K562 (cell line): ENCODE data around the gene PTRH2. TPM values are rescaled to one million over a fixed set of nuclear protein-coding genes. Genes with fewer than 3 reads are reported as not detected.

Experiments used
- CBX2 ChIP-seq: fragments of 200-600 bp; sonication (generic); IDR thresholded peaks from one replicate; pipeline ENCODE4 v1.6.1; 2012; ENCODE audit warnings: mild to moderate bottlenecking, low read length, inconsistent platforms; ENCODE audit not compliant: insufficient read depth, poor library complexity, severe bottlenecking
- CCAR2 ChIP-seq: fragments of 200-400 bp; formaldehyde crosslinking; IDR thresholded peaks from 2 replicates; pipeline ENCODE4 v1.6.1; 2017; ENCODE audit warnings: mild to moderate bottlenecking, low read depth, low read length
- CHD1 ChIP-seq: fragments of 200-600 bp; sonication (generic); IDR thresholded peaks from one replicate; pipeline ENCODE4 v1.6.1; 2012; ENCODE audit warnings: mild to moderate bottlenecking, moderate library complexity, low read length, inconsistent platforms
- ELF1 ChIP-seq: fragments of 200-800 bp; sonication (Bioruptor generic); IDR thresholded peaks from 2 replicates; pipeline ENCODE4 v1.6.1; 2016; ENCODE audit warnings: missing genetic modification characterization, missing compliant biosample characterization
- FOS ChIP-seq: IDR thresholded peaks from 3 replicates; pipeline ENCODE4 v1.6.1; 2011; ENCODE audit not compliant: insufficient read length; ENCODE audit errors: extremely low read depth
- HMG20B ChIP-seq: fragments of 250-450 bp; sonication (Bioruptor Pico); IDR thresholded peaks from 2 replicates; pipeline ENCODE4 v1.5.0; 2021; ENCODE audit warnings: mild to moderate bottlenecking
- L3MBTL2 ChIP-seq: fragments of 450-650 bp; IDR thresholded peaks from 2 replicates; pipeline ENCODE4 v1.6.1; 2016; ENCODE audit warnings: mild to moderate bottlenecking, moderate library complexity
- MEF2A ChIP-seq: IDR thresholded peaks from 2 replicates; pipeline ENCODE4 v1.6.1; 2011; ENCODE audit warnings: low read depth, mild to moderate bottlenecking, low read length, moderate library complexity; ENCODE audit not compliant: control insufficient read depth
- NCOA4 ChIP-seq: fragments of 450-650 bp; IDR thresholded peaks from 2 replicates; pipeline ENCODE4 v1.6.1; 2018; ENCODE audit warnings: mild to moderate bottlenecking; ENCODE audit not compliant: partially characterized antibody
- NR2C2 ChIP-seq, 2 experiments: fragments of 200-800 bp in 1 of 2; sonication (Bioruptor generic) in 1 of 2; sonication (generic) in 1 of 2; formaldehyde crosslinking in 1 of 2; IDR thresholded peaks; 2 replicates each; pipeline versions ENCODE4 v1.6.1 to v1.8.0; 2016 to 2022; ENCODE audit warnings: mild to moderate bottlenecking in 1 of 2, missing compliant biosample characterization in 1 of 2, missing genetic modification characterization in 1 of 2, missing genetic modification reagents in 1 of 2
- PHTF2 ChIP-seq: fragments of 250-450 bp; sonication (Bioruptor Pico); IDR thresholded peaks from 2 replicates; pipeline ENCODE4 v1.5.0; 2021; ENCODE audit warnings: mild to moderate bottlenecking
- POLR2B ChIP-seq: fragments of 450-650 bp; IDR thresholded peaks from 2 replicates; pipeline ENCODE4 v1.6.1; 2018; ENCODE audit warnings: low read depth; ENCODE audit not compliant: partially characterized antibody
- POU5F1 ChIP-seq: fragments of 150-350 bp; IDR thresholded peaks from 2 replicates; pipeline ENCODE4 v1.6.1; 2014; ENCODE audit warnings: borderline replicate concordance, low read length, low read depth, mild to moderate bottlenecking; ENCODE audit not compliant: partially characterized antibody
- RBFOX2 ChIP-seq: fragments of 200-400 bp; formaldehyde crosslinking; IDR thresholded peaks from 2 replicates; pipeline ENCODE4 v1.6.1; 2017; ENCODE audit warnings: low read depth, mild to moderate bottlenecking, low read length, moderate library complexity
- RHOXF2B ChIP-seq: fragments of 250-450 bp; sonication (Bioruptor Pico); conservative IDR thresholded peaks from 2 replicates; pipeline ENCODE4 v1.5.1; 2021
- SIN3A ChIP-seq, 2 experiments: fragments of 150-350 bp in 1 of 2; IDR thresholded peaks; 2 replicates each; pipeline ENCODE4 v1.6.1; 2011 to 2016; ENCODE audit warnings: borderline replicate concordance in 2 of 2, low read depth in 2 of 2, low read length in 2 of 2, mild to moderate bottlenecking in 2 of 2, moderate library complexity in 2 of 2; ENCODE audit not compliant: control insufficient read depth in 1 of 2
- SPI1 ChIP-seq: IDR thresholded peaks from 2 replicates; pipeline ENCODE4 v1.6.1; 2011; ENCODE audit warnings: low read depth, low read length, control low read depth, borderline replicate concordance
- SRSF3 ChIP-seq: fragments of 200-400 bp; formaldehyde crosslinking; IDR thresholded peaks from 2 replicates; pipeline ENCODE4 v1.6.1; 2016; ENCODE audit warnings: mild to moderate bottlenecking, low read length, moderate library complexity; ENCODE audit not compliant: insufficient read depth
- TBP ChIP-seq: optimal IDR thresholded peaks from 2 replicates; pipeline ENCODE3; 2011; ENCODE audit warnings: low read depth, low read length, improper control_type of control experiment
- TCF7L2 ChIP-seq: fragments of 150-350 bp; IDR thresholded peaks from 2 replicates; pipeline ENCODE4 v1.6.1; 2016; ENCODE audit warnings: low read depth, mild to moderate bottlenecking, low read length, moderate library complexity
- TRIM28 ChIP-seq: fragments of 450-650 bp; IDR thresholded peaks from 2 replicates; pipeline ENCODE4 v1.6.1; 2017
- ZBTB34 ChIP-seq: fragments of 250-450 bp; sonication (Bioruptor Pico); IDR thresholded peaks from 2 replicates; pipeline ENCODE4 v1.8.0; 2021; ENCODE audit warnings: mild to moderate bottlenecking, moderate library complexity
- ZNF408 ChIP-seq: fragments of 250-450 bp; sonication (Bioruptor Pico); IDR thresholded peaks from 2 replicates; pipeline ENCODE4 v1.4.0; 2020; ENCODE audit warnings: low read depth, mild to moderate bottlenecking, moderate library complexity
- polyA plus RNA-seq, 8 experiments: library from polyadenylated mRNA; depleted of rRNA in 4 of 8; stranded (reverse) in 5 of 8; unstranded in 3 of 8; fragments of >200 nt; fragmentation: Nextera tagmentation in 2 of 8; fragmentation: Illumina TruSeq in 1 of 8; extraction: Ambion mirVana in 2 of 8; extraction: Trizol in 1 of 8; gene quantifications; 2 replicates each; pipeline versions ENCODE4 v1.2.1 to v1.2.3, GENCODE V29; 2011 to 2014; ENCODE audit warnings: inconsistent platforms in 1 of 8, missing spikeins in 1 of 8
- total RNA-seq, 7 experiments: library from RNA; depleted of rRNA in 6 of 7; stranded (reverse); fragments of >200 nt in 6 of 7; fragmentation: Illumina TruSeq in 2 of 7; extraction: Trizol in 2 of 7; gene quantifications; 2 replicates each; pipeline versions ENCODE4 v1.2.1 to v1.2.3, GENCODE V29; 2011 to 2021; ENCODE audit warnings: low replicate concordance in 1 of 7
- TF ChIP-seq, protein P1 (sequence below): fragments of 450-650 bp; formaldehyde crosslinking; IDR thresholded peaks from 2 replicates; pipeline ENCODE4 v1.4.0; 2020; ENCODE audit warnings: mild to moderate bottlenecking, mixed read lengths
- TF ChIP-seq, protein P2 (sequence below): fragments of 250-450 bp; sonication (Bioruptor Pico); IDR thresholded peaks from 2 replicates; pipeline ENCODE4 v1.9.0; 2021; ENCODE audit warnings: mild to moderate bottlenecking, inconsistent platforms

PTRH2 gene
- total and polyA plus RNA-seq, 9 of the 15 experiments (the other 6 are each of a cell fraction or from before 2014, with no cell fraction given): 53.1 to 210 (median 126) TPM

DNA sequence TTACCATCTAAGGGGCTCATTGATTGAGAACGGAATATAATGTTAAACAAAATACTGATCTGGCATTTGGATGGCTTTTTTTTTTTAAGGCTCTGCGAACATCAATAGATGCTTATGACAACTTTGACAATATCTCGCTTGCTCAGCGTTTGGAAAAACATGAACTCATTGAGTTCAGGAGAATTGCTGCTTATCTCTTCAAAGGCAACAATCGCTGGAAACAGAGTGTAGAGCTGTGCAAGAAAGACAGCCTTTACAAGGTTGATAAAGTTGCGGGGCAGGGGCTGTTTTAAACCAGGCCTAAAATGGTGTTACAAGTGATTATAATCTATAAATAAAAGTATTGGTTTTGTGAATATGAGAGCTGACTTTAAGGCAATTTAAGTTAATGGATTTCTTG, 22.3 kb downstream of the PTRH2 start (continued):
- TF ChIP-seq, protein P1, sequence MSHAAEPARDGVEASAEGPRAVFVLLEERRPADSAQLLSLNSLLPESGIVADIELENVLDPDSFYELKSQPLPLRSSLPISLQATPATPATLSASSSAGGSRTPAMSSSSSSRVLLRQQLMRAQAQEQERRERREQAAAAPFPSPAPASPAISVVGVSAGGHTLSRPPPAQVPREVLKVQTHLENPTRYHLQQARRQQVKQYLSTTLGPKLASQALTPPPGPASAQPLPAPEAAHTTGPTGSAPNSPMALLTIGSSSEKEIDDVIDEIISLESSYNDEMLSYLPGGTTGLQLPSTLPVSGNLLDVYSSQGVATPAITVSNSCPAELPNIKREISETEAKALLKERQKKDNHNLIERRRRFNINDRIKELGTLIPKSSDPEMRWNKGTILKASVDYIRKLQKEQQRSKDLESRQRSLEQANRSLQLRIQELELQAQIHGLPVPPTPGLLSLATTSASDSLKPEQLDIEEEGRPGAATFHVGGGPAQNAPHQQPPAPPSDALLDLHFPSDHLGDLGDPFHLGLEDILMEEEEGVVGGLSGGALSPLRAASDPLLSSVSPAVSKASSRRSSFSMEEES (CRISPR knock-in tag): no peak
- TF ChIP-seq NCOA4 (no peak), TRIM28 (no peak), CCAR2 (no peak), MEF2A (0 out of 2 replicates have a peak, but pooled peaks have one; percentile 43), TBP (no peak), ZNF408 (CRISPR knock-in tag) (no peak), ELF1 (tag) (no peak), ZBTB34 (no peak), HMG20B (no peak), RHOXF2B (CRISPR knock-in tag) (no peak), RBFOX2 (no peak), SIN3A (IDR thresholded peaks at IDR 0.05; ENCODE audit: borderline replicate concordance in 2 of 2, control insufficient read depth in 1 of 2, low read depth in 2 of 2, low read length in 2 of 2) (no peak), TCF7L2 (no peak), PHTF2 (no peak), SRSF3 (no peak), POLR2B (no peak), FOS (no peak), POU5F1 (no peak), NR2C2 (CRISPR knock-in tag; IDR thresholded peaks at IDR 0.05) (no peak), NR2C2 (tag; IDR thresholded peaks at IDR 0.05) (no peak), SPI1 (no peak), L3MBTL2 (0 out of 2 replicates have a peak, but pooled peaks have one; percentile 23), CHD1 (no peak), CBX2 (no peak)
- TF ChIP-seq, protein P2, sequence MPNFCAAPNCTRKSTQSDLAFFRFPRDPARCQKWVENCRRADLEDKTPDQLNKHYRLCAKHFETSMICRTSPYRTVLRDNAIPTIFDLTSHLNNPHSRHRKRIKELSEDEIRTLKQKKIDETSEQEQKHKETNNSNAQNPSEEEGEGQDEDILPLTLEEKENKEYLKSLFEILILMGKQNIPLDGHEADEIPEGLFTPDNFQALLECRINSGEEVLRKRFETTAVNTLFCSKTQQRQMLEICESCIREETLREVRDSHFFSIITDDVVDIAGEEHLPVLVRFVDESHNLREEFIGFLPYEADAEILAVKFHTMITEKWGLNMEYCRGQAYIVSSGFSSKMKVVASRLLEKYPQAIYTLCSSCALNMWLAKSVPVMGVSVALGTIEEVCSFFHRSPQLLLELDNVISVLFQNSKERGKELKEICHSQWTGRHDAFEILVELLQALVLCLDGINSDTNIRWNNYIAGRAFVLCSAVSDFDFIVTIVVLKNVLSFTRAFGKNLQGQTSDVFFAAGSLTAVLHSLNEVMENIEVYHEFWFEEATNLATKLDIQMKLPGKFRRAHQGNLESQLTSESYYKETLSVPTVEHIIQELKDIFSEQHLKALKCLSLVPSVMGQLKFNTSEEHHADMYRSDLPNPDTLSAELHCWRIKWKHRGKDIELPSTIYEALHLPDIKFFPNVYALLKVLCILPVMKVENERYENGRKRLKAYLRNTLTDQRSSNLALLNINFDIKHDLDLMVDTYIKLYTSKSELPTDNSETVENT (CRISPR knock-in tag): no peak
